OCI-LY1 (cell line): ENCODE data around the gene BMPR1A.

Experiments used
- H2AFZ ChIP-seq: fragments of 200-600 bp; sonication (generic), shearing (Covaris generic); 2 replicates; pipeline ENCODE4 v1.6.0; 2014; ENCODE audit warnings: antibody characterized with exemption, mild to moderate bottlenecking, low read length
- H3F3A ChIP-seq: fragments of 200-600 bp; sonication (generic), shearing (Covaris generic); 2 replicates; pipeline ENCODE4 v1.6.0; 2014; ENCODE audit warnings: mild to moderate bottlenecking, antibody characterized with exemption, low read length, moderate library complexity; ENCODE audit not compliant: insufficient read depth
- H3K27ac ChIP-seq: fragments of 200-600 bp; sonication (generic); 2 replicates; pipeline ENCODE4 v1.5.1; 2014; ENCODE audit warnings: low read length, mixed run types, mild to moderate bottlenecking, low read depth; ENCODE audit not compliant: poor library complexity, severe bottlenecking
- H3K27me3 ChIP-seq: fragments of 200-600 bp; sonication (generic); 2 replicates; pipeline ENCODE4 v1.6.0; 2014; ENCODE audit warnings: antibody characterized with exemption, mild to moderate bottlenecking, low read length, moderate library complexity; ENCODE audit not compliant: insufficient read depth
- H3K36me3 ChIP-seq: fragments of 200-600 bp; sonication (generic); 2 replicates; pipeline ENCODE4 v1.6.1; 2014; ENCODE audit warnings: mild to moderate bottlenecking, antibody characterized with exemption, low read length, moderate library complexity, mixed read lengths; ENCODE audit not compliant: insufficient read depth
- H3K4me1 ChIP-seq: fragments of 200-600 bp; sonication (generic); 2 replicates; pipeline ENCODE4 v1.5.1; 2014; ENCODE audit warnings: mild to moderate bottlenecking, low read length, moderate library complexity; ENCODE audit not compliant: insufficient read depth, severe bottlenecking
- H3K4me2 ChIP-seq: fragments of 200-600 bp; sonication (generic), shearing (Covaris generic); 2 replicates; pipeline ENCODE4 v1.6.1; 2014; ENCODE audit warnings: low read length
- H3K4me3 ChIP-seq: fragments of 200-600 bp; sonication (generic); 2 replicates; pipeline ENCODE4 v1.5.1; 2014; ENCODE audit warnings: low read length, low read depth, mild to moderate bottlenecking, mixed read lengths; ENCODE audit not compliant: poor library complexity, severe bottlenecking
- H3K79me2 ChIP-seq: fragments of 200-600 bp; shearing (Covaris generic); 2 replicates; pipeline ENCODE4 v1.6.1; 2016; ENCODE audit warnings: mixed run types, low read length, mixed read lengths; ENCODE audit not compliant: insufficient read depth
- H3K9ac ChIP-seq: fragments of 200-600 bp; sonication (generic), shearing (Covaris generic); 2 replicates; pipeline ENCODE4 v1.6.1; 2014; ENCODE audit warnings: mild to moderate bottlenecking, low read length, mixed read lengths
- H3K9me2 ChIP-seq: fragments of 200-600 bp; sonication (generic), shearing (Covaris generic); 2 replicates; pipeline ENCODE4 v1.6.1; 2014; ENCODE audit warnings: low read depth, mild to moderate bottlenecking, low read length, mixed read lengths
- H3K9me3 ChIP-seq: fragments of 200-600 bp; shearing (Covaris generic); 2 replicates; pipeline ENCODE4 v1.6.1; 2014; ENCODE audit warnings: low read length, mixed read lengths
- H4K20me1 ChIP-seq: fragments of 200-600 bp; sonication (generic), shearing (Covaris generic); 2 replicates; pipeline ENCODE4 v1.6.0; 2016; ENCODE audit warnings: mild to moderate bottlenecking, low read length; ENCODE audit not compliant: insufficient read depth
- EZH2 ChIP-seq: fragments of 200-600 bp; sonication (generic), shearing (Covaris generic); IDR thresholded peaks from 2 replicates; pipeline ENCODE4 v1.8.0; 2017; ENCODE audit warnings: borderline replicate concordance, mixed run types, mild to moderate bottlenecking, antibody characterized with exemption, low read length, moderate library complexity, mixed read lengths
- TF ChIP-seq, protein P1 (sequence below): fragments of 200-600 bp; sonication (generic), shearing (Covaris generic); IDR thresholded peaks from 2 replicates; pipeline ENCODE4 v1.5.1; 2017; ENCODE audit warnings: mild to moderate bottlenecking, antibody characterized with exemption, low read length, moderate library complexity, mixed read lengths

The BMPR1A gene

GRCh38 chr10:86715156-86715795 is 41.1 kb upstream of the BMPR1A start:
- Histone ChIP-seq H3K9me2 (no peaks in the 10 kb centered on the region), H3K36me3 (no peaks in the 10 kb centered on the region), H3K9me3 (no peaks in the 10 kb centered on the region), H3K79me2 (no peaks in the 10 kb centered on the region), H3K4me1 (peaks cover 18% of the 10 kb centered on the region), H3K4me2 (no peak overlapping the region), H4K20me1 (no peaks in the 10 kb centered on the region), H3K9ac (no peak overlapping the region), H3K27me3 (no peaks in the 10 kb centered on the region), H3K4me3 (no peak overlapping the region), H3K27ac (no peak overlapping the region), H3F3A (no peaks in the 10 kb centered on the region), H2AFZ (no peak overlapping the region)
- TF ChIP-seq, protein P1, sequence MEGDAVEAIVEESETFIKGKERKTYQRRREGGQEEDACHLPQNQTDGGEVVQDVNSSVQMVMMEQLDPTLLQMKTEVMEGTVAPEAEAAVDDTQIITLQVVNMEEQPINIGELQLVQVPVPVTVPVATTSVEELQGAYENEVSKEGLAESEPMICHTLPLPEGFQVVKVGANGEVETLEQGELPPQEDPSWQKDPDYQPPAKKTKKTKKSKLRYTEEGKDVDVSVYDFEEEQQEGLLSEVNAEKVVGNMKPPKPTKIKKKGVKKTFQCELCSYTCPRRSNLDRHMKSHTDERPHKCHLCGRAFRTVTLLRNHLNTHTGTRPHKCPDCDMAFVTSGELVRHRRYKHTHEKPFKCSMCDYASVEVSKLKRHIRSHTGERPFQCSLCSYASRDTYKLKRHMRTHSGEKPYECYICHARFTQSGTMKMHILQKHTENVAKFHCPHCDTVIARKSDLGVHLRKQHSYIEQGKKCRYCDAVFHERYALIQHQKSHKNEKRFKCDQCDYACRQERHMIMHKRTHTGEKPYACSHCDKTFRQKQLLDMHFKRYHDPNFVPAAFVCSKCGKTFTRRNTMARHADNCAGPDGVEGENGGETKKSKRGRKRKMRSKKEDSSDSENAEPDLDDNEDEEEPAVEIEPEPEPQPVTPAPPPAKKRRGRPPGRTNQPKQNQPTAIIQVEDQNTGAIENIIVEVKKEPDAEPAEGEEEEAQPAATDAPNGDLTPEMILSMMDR: no peak
- no peak for TF ChIP-seq EZH2

GRCh38 chr10:86715836-86716235 is 40.6 kb upstream of the BMPR1A start:
- no peaks in the 10 kb centered on the region for H3K27me3 ChIP-seq
- H4K20me1 ChIP-seq: no peaks in the 10 kb centered on the region
- TF ChIP-seq EZH2: no peak
- TF ChIP-seq, protein P1: no peak
- H3F3A ChIP-seq: no peaks in the 10 kb centered on the region
- H2AFZ ChIP-seq: no peak overlapping the region
- no peaks in the 10 kb centered on the region for H3K9me2 ChIP-seq
- no peaks in the 10 kb centered on the region for H3K36me3 ChIP-seq
- no peaks in the 10 kb centered on the region for H3K9me3 ChIP-seq
- no peak overlapping the region for H3K4me3 ChIP-seq
- H3K4me2 ChIP-seq: no peak overlapping the region
- H3K27ac ChIP-seq: no peak overlapping the region
- peaks cover 12% of the 10 kb centered on the region for H3K4me1 ChIP-seq
- no peaks in the 10 kb centered on the region for H3K79me2 ChIP-seq
- H3K9ac ChIP-seq: no peak overlapping the region

DNA sequence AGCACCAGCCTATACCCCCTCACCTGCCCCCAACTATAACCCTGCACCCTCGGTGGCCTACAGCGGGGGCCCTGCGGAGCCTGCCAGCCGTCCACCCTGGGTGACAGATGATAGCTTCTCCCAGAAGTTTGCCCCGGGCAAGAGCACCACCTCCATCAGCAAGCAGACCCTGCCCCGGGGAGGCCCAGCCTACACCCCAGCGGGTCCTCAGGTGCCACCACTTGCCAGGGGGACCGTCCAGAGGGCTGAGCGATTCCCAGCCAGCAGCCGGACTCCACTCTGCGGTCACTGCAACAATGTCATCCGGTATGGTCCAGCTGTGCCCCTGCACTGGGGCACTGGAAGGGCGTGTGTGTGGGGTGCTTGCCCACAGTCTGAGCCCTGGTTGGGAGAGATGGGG is 40.0 kb upstream of the BMPR1A start:
- no peak overlapping the region for H3K4me3 ChIP-seq
- TF ChIP-seq EZH2: no peak
- TF ChIP-seq, protein P1: no peak

More for the DNA sequence above, 40.0 kb upstream of the BMPR1A start:
- Histone ChIP-seq H3K79me2 (no peaks in the 10 kb centered on the region), H3K9ac (no peak overlapping the region), H3K36me3 (no peaks in the 10 kb centered on the region), H3K9me2 (no peaks in the 10 kb centered on the region), H3F3A (no peaks in the 10 kb centered on the region), H3K27ac (no peak overlapping the region), H3K9me3 (no peaks in the 10 kb centered on the region), H4K20me1 (no peaks in the 10 kb centered on the region), H3K4me1 (peaks cover 11% of the 10 kb centered on the region), H3K4me2 (no peak overlapping the region), H3K27me3 (no peaks in the 10 kb centered on the region), H2AFZ (no peak overlapping the region)
